A673 (cell line): ENCODE results near the gene TENT5D. TPM values are rescaled to one million over a fixed set of nuclear protein-coding genes. Genes with fewer than 3 reads are reported as not detected.

Source experiments
- BruUV-seq: library from RNA; stranded (reverse); fragments of 400-500 nt; replicated peaks from 2 replicates; lab custom pipeline; 2021; lab: Mats Ljungman, UMichigan
- CTCF ChIA-PET: fragments of 300-600 bp; sonication (Branson Sonifier 250); formaldehyde crosslinking; loops from one replicate; lab custom pipeline; 2022; ENCODE audit warnings: antibody characterized with exemption; lab: Charles Lee
- POLR2A ChIA-PET: fragments of 300-600 bp; sonication (Branson Sonifier 250); formaldehyde crosslinking; loops from one replicate; lab custom pipeline; 2022; ENCODE audit warnings: antibody characterized with exemption; ENCODE audit not compliant: low non-redundant PET; lab: Charles Lee
- DNase-seq: peaks from one replicate; pipeline ENCODE4 v3.0.0-alpha.2; 2015; ENCODE audit warnings: low spot score
- H3K27ac ChIP-seq: fragments of 200-600 bp; sonication (generic); 2 replicates; pipeline ENCODE4 v1.5.1; 2016; ENCODE audit warnings: mixed run types, low read depth, mild to moderate bottlenecking, mixed read lengths, antibody characterized with exemption, low read length; ENCODE audit not compliant: poor library complexity, severe bottlenecking
- H3K27me3 ChIP-seq: fragments of 200-600 bp; sonication (generic); replicated peaks from 2 replicates; pipeline ENCODE4 v1.6.1; 2017; ENCODE audit warnings: mixed run types, low read depth, mild to moderate bottlenecking, mixed read lengths, antibody characterized with exemption, low read length; ENCODE audit not compliant: insufficient read depth, poor library complexity
- H3K36me3 ChIP-seq: fragments of 200-600 bp; sonication (generic); 2 replicates; pipeline ENCODE4 v1.6.1; 2016; ENCODE audit warnings: mixed run types, mild to moderate bottlenecking, mixed read lengths, antibody characterized with exemption, low read length; ENCODE audit not compliant: insufficient read depth, poor library complexity, severe bottlenecking
- H3K4me1 ChIP-seq: fragments of 200-600 bp; sonication (generic); 2 replicates; pipeline ENCODE4 v1.6.1; 2017; ENCODE audit warnings: mixed run types, mild to moderate bottlenecking, mixed read lengths, antibody characterized with exemption, low read length; ENCODE audit not compliant: insufficient read depth, poor library complexity, severe bottlenecking
- H3K4me3 ChIP-seq: fragments of 200-600 bp; sonication (generic); 2 replicates; pipeline ENCODE4 v1.5.1; 2016; ENCODE audit warnings: low read depth, mixed run types, mild to moderate bottlenecking, mixed read lengths, low read length; ENCODE audit not compliant: poor library complexity, severe bottlenecking
- H3K9me3 ChIP-seq: fragments of 200-600 bp; sonication (generic); 2 replicates; pipeline ENCODE4 v1.6.1; 2016; ENCODE audit warnings: mixed run types, low read depth, mild to moderate bottlenecking, mixed read lengths, antibody characterized with exemption, low read length; ENCODE audit not compliant: poor library complexity, severe bottlenecking
- EZH2 ChIP-seq: fragments of 200-600 bp; sonication (generic); IDR thresholded peaks from 2 replicates; pipeline ENCODE4 v1.6.1; 2017; ENCODE audit warnings: borderline replicate concordance, low read depth, mild to moderate bottlenecking, mixed read lengths, antibody characterized with exemption, low read length; ENCODE audit not compliant: poor library complexity, severe bottlenecking
- intact Hi-C: fragments of 100-400 bp; cut with micrococcal nuclease; formaldehyde crosslinking; loops from one replicate; pipeline ENCODE4 v1.10.0; 2022; ENCODE audit not compliant: unreplicated experiment
- total RNA-seq: library from RNA; stranded (reverse); gene quantifications from 2 replicates; pipeline ENCODE4 v1.2.3, GENCODE V29; 2021
- TF ChIP-seq, protein P1 (sequence below): fragments of 300-800, 200-600 bp; sonication (generic); conservative IDR thresholded peaks from 2 replicates; pipeline ENCODE4 v1.5.1; 2017; ENCODE audit warnings: low read depth, mild to moderate bottlenecking, antibody characterized with exemption, low read length, moderate library complexity, mixed read lengths

The TENT5D gene
- total RNA-seq, 1 experiment from 2014 or later, result not detected

DNA sequence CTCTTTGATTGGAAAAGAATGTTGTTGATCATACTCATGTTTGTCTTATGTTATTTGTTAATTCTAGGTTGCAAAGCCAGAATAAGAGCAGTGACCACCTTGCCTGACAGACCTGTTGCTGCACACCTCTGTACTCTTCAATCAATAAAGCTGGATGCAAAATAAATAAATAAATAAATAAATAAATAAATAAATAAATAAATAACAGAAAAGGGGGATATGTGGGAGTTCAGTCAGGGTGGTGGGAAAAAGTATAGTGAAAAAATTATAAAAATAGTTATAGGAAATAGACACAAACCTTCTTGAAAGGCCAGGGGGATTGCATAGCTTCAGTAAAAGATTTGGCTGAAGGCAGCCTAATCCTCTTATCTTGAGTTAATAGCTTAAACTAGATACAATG is 51.3 kb downstream of the TENT5D start:
- Histone ChIP-seq H3K36me3 (no peaks in the 10 kb centered on the region), H3K27ac (no peak overlapping the region), H3K4me3 (no peak overlapping the region), H3K4me1 (no peaks in the 10 kb centered on the region), H3K27me3 (no peaks in the 10 kb centered on the region), H3K9me3 (peaks cover under 1% of the 10 kb centered on the region)
- no peak for DNase-seq
- intact Hi-C loops, result no loop called here
- POLR2A ChIA-PET, result no interaction called here
- CTCF ChIA-PET, result no interaction called here
- no TSS peak for BruUV-seq
- no peak for TF ChIP-seq EZH2

DNA sequence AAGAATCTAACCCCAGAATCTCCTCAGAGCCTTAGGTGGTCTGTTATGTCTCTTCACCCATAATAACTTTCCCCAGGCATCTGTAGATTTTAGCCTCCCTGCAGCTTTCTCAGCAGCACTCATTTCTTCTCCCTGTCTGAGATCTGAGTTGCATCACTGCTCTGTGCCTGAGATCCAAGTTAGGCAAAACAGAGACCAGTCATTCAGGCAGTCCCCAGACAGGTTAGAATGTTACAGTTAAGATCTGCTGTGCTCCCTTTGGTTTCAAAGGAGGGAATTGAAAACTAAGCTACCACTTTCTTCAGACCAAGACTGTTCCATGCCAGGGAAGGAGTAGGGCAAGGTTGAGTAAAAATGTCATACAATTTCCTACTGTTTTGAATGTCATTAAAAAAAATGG is 65.3 kb downstream of the TENT5D start:
- H3K4me1 ChIP-seq, result no peaks in the 10 kb centered on the region
- ChIA-PET POLR2A (interaction anchor here (0.6 kb wide), 1 partner anchor 305 kb away, joined by 7 read pairs; no protein-coding TSS in a partner anchor), CTCF (no interaction called here)
- TF ChIP-seq, protein P1, sequence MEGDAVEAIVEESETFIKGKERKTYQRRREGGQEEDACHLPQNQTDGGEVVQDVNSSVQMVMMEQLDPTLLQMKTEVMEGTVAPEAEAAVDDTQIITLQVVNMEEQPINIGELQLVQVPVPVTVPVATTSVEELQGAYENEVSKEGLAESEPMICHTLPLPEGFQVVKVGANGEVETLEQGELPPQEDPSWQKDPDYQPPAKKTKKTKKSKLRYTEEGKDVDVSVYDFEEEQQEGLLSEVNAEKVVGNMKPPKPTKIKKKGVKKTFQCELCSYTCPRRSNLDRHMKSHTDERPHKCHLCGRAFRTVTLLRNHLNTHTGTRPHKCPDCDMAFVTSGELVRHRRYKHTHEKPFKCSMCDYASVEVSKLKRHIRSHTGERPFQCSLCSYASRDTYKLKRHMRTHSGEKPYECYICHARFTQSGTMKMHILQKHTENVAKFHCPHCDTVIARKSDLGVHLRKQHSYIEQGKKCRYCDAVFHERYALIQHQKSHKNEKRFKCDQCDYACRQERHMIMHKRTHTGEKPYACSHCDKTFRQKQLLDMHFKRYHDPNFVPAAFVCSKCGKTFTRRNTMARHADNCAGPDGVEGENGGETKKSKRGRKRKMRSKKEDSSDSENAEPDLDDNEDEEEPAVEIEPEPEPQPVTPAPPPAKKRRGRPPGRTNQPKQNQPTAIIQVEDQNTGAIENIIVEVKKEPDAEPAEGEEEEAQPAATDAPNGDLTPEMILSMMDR, result no peak
- no peak for TF ChIP-seq EZH2
- no peak overlapping the region for H3K27ac ChIP-seq
- H3K27me3 ChIP-seq, result no peaks in the 10 kb centered on the region
- intact Hi-C loops, result no loop called here
- BruUV-seq, result no TSS peak
- H3K4me3 ChIP-seq, result no peak overlapping the region
- H3K36me3 ChIP-seq, result no peaks in the 10 kb centered on the region
- H3K9me3 ChIP-seq, result peaks cover 6% of the 10 kb centered on the region
- DNase-seq, result no peak

DNA sequence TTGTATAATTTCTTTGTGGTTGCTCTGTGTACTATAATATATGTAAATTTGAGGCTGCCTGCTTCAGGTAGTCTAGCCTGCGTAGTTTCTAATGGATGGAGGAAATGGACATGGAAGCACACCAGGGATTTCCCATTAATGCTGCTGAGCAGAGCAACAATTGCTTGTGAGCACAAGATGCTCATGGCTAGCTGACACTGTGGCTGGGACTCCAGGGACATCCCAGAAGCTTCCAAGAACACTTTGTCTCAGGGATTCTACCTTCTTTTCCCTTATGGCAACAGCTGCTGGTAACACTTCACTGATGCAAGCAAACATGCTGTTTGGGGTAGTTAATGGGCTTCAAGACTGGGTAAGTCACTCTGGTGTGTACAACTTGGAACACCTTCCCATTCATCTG is 66.1 kb downstream of the TENT5D start:
- no peak for DNase-seq
- intact Hi-C loops, result no loop called here
- BruUV-seq, result no TSS peak
- ChIA-PET CTCF (no interaction called here), POLR2A (no interaction called here)
- Histone ChIP-seq H3K27me3 (no peaks in the 10 kb centered on the region), H3K9me3 (peaks cover 6% of the 10 kb centered on the region), H3K4me1 (no peaks in the 10 kb centered on the region), H3K4me3 (no peak overlapping the region), H3K27ac (no peak overlapping the region), H3K36me3 (no peaks in the 10 kb centered on the region)
- no peak for TF ChIP-seq EZH2
- TF ChIP-seq, protein P1, result no peak

DNA sequence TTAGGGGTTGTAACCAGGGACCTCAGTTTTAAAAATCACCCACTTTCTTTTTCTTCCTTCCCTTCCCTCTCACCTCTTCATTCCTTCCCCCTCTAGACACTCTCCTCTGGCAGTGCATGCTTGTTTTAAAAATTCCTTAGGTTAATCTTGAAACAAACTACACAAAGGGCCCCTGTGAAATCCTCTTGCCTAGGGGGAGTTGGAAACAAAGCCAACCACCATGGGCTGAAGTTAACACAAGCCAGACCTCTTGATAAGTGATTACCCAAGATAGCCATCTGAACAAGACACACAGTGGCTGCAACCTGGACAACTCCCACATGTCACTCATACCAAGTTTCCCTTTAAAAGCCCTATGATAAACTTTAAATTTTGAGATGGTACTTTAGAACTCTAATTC is 68.9 kb downstream of the TENT5D start:
- CTCF ChIA-PET, result no interaction called here
- POLR2A ChIA-PET, result no interaction called here
- no peak overlapping the region for H3K4me3 ChIP-seq
- BruUV-seq, result no TSS peak
- peaks cover 9% of the 10 kb centered on the region for H3K9me3 ChIP-seq
- no peak for DNase-seq
- H3K27me3 ChIP-seq, result no peaks in the 10 kb centered on the region
- no peak overlapping the region for H3K27ac ChIP-seq
- TF ChIP-seq EZH2, result no peak
- TF ChIP-seq, protein P1, result no peak
- intact Hi-C loops, result no loop called here
- H3K4me1 ChIP-seq, result no peaks in the 10 kb centered on the region
- H3K36me3 ChIP-seq, result no peaks in the 10 kb centered on the region
